Subcutaneous adipose tissue (tissue), 4 donors: ENCODE measurements around the gene EME1. TPM values are rescaled to one million over a fixed set of nuclear protein-coding genes. Genes with fewer than 3 reads are reported as not detected.

ENCODE experiments used
- total RNA-seq, 4 donors: library from RNA; depleted of rRNA; stranded (reverse); fragments of >200 nt; gene quantifications; one replicate each; pipeline ENCODE4 v1.1.0, GENCODE V29; 2016
- TF ChIP-seq, protein P1 (sequence below): fragments of 450-650 bp; IDR thresholded peaks from one replicate; pipeline ENCODE4 v1.5.1; 2016; ENCODE audit warnings: low read depth, mild to moderate bottlenecking, control low read depth, antibody characterized with exemption, moderate library complexity

The EME1 gene
- total RNA-seq, 4 donors from 2014 or later: 0.88 to 1.3 (median 1.2) TPM; not detected in 1

DNA sequence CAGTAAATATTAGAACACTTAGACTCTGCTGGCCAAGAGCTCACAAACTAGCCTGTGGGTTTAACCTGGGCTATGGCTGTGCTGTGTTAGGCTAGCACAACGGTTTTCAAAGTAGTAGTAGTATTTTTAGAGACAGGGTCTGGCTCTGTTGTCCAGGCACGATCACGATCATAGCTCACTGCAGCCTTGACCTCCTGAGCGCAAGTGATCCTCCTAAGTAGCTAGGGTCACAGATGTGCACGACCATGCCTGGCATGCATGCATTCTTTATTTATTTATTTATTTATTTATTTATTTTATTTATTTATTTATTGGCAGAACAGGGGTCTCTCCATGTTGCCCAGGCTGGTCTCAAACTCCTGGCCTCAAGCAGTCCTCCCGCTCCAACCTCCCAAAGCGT is 10.4 kb upstream of the EME1 start:
- TF ChIP-seq, protein P1, sequence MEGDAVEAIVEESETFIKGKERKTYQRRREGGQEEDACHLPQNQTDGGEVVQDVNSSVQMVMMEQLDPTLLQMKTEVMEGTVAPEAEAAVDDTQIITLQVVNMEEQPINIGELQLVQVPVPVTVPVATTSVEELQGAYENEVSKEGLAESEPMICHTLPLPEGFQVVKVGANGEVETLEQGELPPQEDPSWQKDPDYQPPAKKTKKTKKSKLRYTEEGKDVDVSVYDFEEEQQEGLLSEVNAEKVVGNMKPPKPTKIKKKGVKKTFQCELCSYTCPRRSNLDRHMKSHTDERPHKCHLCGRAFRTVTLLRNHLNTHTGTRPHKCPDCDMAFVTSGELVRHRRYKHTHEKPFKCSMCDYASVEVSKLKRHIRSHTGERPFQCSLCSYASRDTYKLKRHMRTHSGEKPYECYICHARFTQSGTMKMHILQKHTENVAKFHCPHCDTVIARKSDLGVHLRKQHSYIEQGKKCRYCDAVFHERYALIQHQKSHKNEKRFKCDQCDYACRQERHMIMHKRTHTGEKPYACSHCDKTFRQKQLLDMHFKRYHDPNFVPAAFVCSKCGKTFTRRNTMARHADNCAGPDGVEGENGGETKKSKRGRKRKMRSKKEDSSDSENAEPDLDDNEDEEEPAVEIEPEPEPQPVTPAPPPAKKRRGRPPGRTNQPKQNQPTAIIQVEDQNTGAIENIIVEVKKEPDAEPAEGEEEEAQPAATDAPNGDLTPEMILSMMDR: no peak

GRCh38 chr17:50363217-50364060 is 9.6 kb upstream of the EME1 start:
- TF ChIP-seq, protein P1: no peak

DNA sequence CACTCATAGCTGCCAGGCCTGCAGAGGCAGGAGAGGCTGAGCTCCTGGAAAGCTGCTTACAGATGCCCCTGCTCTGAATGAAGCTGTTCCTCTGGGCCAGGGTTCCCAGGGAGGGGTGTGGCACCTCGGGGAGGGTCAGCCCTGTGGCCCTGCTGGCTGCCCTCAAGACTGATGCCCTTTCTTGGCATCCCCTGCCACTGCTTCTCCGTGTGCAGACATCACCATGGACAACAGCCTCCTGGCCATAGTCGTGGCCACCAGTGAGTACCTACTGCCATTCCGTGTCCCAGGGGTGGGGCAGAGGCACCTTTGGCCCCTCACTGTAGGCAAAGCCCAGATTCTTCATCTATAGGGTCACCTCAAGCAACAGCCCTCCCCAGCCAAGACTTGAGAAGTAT is 9.0 kb upstream of the EME1 start:
- TF ChIP-seq, protein P1: no peak

GRCh38 chr17:50364715-50365114 is 8.3 kb upstream of the EME1 start:
- TF ChIP-seq, protein P1: no peak

GRCh38 chr17:50365165-50365564 is 7.9 kb upstream of the EME1 start:
- TF ChIP-seq, protein P1: no peak

GRCh38 chr17:50365649-50366393 is 7.2 kb upstream of the EME1 start:
- TF ChIP-seq, protein P1: no peak

- TF ChIP-seq, protein P1: no peak
Measured at GRCh38 chr17:50367401-50367800, 5.6 kb upstream of the EME1 start.
